Stimulated activated CD8-positive, alpha-beta memory T cell treated with anti-CD3 and anti-CD28 coated beads, Interleukin-15, amount 100 ng/mL, for 48 hours (primary cell): Measurements from ENCODE around the gene TSPAN7.
A peak's percentile ranks its signal among the peaks of the same experiment; 100 is the strongest.

Experiments used
- DNase-seq, 2 donors: peaks; one replicate each; pipeline ENCODE4 v3.0.0-alpha.2; 2020; ENCODE audit warnings: low read depth in 2 of 2

Gene TSPAN7

GRCh38 chrX:38595801-38596200, 34.5 kb downstream of the TSPAN7 start:
- DNase-seq, result no peak

DNA sequence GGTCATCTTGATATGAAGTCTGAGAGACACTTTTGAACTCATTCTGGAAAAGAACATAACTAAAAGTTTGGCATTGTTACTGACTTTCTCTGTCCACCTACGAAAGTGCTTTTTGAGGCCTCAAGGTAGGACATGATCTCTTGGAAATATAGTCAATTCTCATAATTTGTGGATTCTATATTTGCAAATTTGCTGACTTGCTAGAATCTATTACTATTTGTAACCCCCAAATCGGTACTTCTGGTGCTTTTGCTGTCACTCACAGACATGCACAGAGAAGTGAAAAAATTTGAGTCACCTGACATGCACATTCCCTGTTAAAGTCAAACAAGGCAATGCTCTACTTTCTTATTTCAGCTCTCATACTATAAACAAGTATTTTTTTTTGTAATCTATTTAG, 35.6 kb downstream of the TSPAN7 start:
- DNase-seq, result no peak

GRCh38 chrX:38599796-38600755, 38.7 kb downstream of the TSPAN7 start:
- no peak for DNase-seq

DNA sequence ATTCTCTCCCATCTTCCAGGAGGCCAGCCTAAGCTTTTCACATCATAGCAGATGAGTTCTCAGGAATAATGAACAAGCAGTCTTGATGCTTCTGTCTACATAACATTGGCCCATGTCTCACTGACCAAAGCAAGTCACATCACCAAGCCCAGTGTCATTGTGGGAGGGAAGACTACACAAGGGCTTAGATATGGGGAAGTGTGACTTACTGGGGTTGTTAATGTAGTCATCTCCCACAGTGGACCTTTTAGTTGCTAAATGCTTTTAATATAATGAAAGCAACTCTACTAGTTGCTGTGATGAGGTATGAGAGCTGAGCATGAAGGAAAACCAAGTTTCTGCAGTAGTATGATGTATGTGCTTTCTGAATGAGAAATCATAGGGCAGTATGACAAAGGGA, 40.5 kb downstream of the TSPAN7 start:
- no peak for DNase-seq

DNA sequence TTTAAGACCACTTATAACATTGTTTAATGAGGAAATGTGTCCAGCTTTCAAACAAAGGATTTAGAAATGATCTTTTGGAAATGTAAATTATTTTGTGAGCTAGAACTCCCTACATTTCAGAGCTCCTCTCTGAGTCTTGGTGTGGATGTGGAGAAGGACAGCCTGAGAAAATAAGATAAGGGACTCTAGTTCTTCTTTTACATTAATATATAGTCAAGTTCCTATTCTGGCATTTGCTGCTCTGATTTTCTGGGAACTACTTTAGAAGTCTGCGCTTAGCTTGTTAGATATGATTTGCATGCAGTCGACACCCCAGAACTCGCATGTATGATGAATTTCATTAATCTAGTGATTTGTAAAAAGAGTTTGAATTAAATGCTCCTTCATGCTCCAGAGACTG, 45.5 kb downstream of the TSPAN7 start:
- DNase-seq, result no peak

GRCh38 chrX:38607976-38608375, 46.6 kb downstream of the TSPAN7 start:
- DNase-seq, result no peak

GRCh38 chrX:38610849-38611248, 49.5 kb downstream of the TSPAN7 start:
- no peak for DNase-seq

- DNase-seq, result no peak
Observed at GRCh38 chrX:38612281-38612680, 50.9 kb downstream of the TSPAN7 start.

DNA sequence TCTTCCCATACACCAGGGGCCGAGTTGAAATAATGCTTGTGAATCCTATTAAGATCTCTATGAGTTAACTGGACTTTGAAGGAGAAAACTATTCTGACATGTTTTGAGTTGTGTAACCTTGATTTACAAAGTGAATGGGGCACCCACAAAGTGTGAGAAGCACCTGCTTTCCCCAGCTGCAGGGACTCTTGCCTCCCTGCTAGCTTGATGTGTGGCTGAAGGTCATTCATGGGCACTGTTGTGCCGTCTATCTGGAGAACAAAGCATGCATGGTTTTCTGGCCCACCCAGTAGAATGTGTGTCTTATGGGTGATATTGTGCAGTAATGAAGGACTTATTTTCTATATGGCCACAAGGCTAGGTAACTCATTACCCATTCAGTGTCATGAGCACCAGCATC, 53.1 kb downstream of the TSPAN7 start:
- no peak for DNase-seq

DNA sequence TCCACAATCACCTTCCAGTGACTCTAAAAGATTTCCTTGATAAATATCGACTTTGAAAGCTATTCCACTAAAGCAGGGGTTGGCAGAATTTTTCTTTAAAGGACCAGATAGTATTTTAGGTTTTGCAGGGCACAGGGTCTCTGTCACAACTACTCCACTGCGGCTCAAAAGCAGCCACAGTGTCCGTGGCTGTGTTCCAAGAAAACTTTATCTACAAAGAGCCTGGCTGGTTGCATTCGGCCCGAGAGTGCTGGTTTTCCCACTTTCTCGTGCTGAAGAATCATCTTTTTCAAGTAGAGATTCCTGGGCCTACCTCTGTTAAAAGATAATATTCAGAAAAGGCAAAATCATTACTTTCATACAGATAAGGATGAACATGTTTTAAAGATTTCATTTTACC, 55.6 kb downstream of the TSPAN7 start:
- DNase-seq, result no peak

GRCh38 chrX:38618180-38618579, 56.8 kb downstream of the TSPAN7 start:
- no peak for DNase-seq

- no peak for DNase-seq
Observed at GRCh38 chrX:38620623-38621022, 59.3 kb downstream of the TSPAN7 start.

GRCh38 chrX:38626296-38626695, 65.0 kb downstream of the TSPAN7 start:
- DNase-seq, result no peak

DNA sequence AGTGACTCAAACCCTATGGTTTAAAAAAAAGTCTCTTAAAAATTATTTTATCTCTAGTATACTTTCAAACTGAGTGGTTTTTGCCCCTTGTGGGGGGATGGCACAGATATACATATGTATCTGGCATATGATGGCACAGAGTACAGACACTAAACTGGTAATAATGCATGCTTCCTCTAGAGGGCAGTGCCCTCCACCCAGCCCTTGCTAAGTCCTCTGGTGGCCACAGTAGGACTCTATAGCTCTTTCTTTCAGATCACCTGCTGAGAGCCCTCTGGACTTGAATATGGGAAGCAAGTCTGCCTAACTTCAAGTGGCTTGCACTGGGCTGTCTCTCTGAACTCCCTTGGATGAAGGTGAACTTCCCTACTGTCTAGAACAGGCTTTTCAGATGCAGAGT, 66.3 kb downstream of the TSPAN7 start:
- peak; percentile 1 to 4 for DNase-seq

DNA sequence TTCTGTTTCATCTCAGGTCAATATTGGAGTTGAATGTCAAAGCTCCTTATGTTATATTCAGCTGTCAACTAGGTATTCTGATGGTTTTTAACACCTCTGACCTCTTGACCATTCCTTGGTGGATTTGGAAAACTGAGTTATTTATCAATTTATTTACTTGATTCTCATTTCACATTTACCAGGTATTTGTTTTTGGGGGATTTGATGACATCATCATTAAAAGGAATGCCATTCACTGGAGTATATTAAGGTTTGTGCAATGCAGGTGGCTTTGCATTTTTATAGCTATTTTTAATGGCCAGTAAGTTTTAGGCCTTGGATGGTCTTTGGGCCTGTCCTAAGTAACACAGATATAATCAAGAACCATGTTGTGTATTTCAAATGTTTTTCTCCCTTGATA, 67.2 kb downstream of the TSPAN7 start:
- no peak for DNase-seq

- no peak for DNase-seq
Observed at GRCh38 chrX:38632516-38632915, 71.2 kb downstream of the TSPAN7 start.

- DNase-seq, result no peak
Observed at GRCh38 chrX:38634665-38635064, 73.3 kb downstream of the TSPAN7 start.

DNA sequence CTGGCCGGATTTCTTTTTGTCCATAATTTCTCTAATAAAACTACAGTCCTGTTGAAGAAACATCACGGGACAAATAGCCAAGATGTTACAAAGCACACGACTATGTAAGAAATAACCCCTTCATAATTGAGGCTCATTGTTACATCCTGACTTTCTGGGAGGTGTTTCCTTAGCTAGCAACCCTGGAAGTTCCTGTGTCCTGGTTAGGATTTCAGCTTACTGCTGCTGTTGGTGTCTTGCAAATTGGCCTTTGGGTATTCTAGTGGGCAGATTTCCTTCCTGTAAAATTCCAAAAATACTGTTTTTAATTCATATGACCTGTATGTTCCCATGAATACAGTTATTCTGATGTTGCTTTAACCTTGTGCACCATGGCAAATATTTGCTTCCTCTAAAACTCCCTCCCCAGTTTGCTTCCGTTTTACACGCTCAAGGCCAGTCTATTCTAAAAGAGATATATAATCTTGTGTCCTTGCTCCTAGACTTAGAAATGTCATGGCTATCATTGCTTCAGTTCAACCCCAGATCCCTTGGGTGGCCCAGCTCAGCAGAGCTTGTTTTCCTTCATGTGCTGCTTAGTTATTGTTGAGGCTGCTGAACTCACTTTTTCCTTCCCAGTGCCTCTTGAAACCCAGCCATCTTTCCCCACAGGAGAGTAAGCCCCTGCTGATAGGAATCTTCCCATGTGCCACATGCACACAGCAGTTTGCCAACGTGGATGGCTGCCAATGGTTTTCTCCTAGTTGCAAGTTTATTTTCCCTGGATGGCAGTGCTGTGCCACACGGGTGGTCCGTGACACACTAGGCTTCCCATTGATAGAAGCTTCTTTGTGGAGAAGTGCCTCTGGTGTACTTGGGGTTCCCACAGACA, 75.8 kb downstream of the TSPAN7 start:
- no peak for DNase-seq

DNA sequence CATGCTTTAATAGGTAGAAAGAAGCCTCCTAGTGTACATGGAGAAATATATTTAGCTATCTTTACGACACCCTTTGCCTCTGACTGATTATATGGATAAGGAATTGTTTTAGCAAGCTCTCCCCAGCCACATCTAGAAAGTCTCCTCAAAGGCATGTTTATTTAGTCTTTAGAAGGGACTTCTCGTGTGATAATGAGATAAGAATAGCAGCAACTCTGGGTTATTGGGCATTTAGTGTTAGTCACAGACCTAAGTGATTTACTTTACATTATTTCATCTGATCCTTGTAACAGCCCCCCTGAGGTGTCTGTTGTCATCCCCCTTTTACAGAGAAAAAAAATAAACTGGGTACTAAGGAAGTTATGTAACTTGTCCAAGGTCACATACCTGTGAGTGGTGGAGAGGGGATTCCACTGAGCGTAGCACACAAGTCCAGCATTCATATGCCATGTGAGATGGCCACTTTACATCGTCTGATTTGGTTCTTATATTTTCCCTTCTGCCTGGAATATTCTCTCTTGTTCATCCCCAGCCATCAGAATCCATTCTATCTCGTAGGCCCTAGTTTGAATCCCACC, 77.7 kb downstream of the TSPAN7 start:
- no peak for DNase-seq

DNA sequence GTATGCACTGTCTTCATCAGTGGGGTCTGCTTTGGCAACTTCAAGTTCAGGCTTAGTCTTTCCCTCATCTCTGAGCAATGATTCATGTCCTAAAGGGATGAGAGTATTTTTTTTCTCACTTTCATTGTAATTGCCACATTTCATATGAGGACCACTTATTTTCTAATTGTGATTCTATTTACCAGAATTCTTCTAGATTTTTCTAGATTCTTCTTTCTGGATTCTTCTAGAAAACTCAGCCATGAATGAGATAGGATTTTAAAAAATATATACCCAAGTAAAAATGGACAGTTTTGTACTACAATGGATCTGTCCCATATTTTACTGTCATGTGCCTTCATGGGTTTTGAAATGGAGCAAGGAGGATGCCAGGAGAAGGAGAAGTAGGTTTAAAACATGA, 78.4 kb downstream of the TSPAN7 start:
- DNase-seq, result no peak

GRCh38 chrX:38641197-38641596, 79.9 kb downstream of the TSPAN7 start:
- DNase-seq, result no peak

- DNase-seq, result no peak
Observed at GRCh38 chrX:38643903-38644302, 82.6 kb downstream of the TSPAN7 start.
